Natural killer cell treated with Interleukin-12 subunit alpha and Interleukin-12 subunit beta and Interleukin-15 and Interleukin-18, amount 100 ng/mL, for 72 hours (primary cell): Measurements from ENCODE around the gene F10. TPM values are rescaled to one million over a fixed set of nuclear protein-coding genes. Genes with fewer than 3 reads are reported as not detected.

Source experiments
- ATAC-seq, 2 donors: fragments of 150-1000 bp; cut with Tn5 transposase in 1 of 2; sonication (Bioruptor Pico), chemical (Tn5 transposase) in 1 of 2; 2 replicates each; pipeline ENCODE4 v1.10.0; 2021
- DNase-seq: peaks from one replicate; pipeline ENCODE4 v3.0.0; 2022; ENCODE audit warnings: low spot score
- H3K27ac Mint-ChIP-seq, 2 donors: 1 replicate in 1 of 2; 2 replicates in 1 of 2; pipeline ENCODE4 v1.8.0; 2022; ENCODE audit warnings: mixed read lengths in 2 of 2, mild to moderate bottlenecking in 1 of 2, moderate library complexity in 1 of 2
- H3K27me3 Mint-ChIP-seq, 2 donors: 1 replicate in 1 of 2; 2 replicates in 1 of 2; pipeline ENCODE4 v1.8.0; 2022; ENCODE audit warnings: mixed read lengths in 2 of 2
- H3K36me3 Mint-ChIP-seq: one replicate; pipeline ENCODE4 v1.8.0; 2022; ENCODE audit warnings: mixed read lengths
- H3K4me1 Mint-ChIP-seq, 2 donors: 1 replicate in 1 of 2; 2 replicates in 1 of 2; pipeline ENCODE4 v1.8.0; 2022; ENCODE audit warnings: low read depth in 2 of 2, mixed read lengths in 2 of 2, mild to moderate bottlenecking in 1 of 2
- H3K4me3 Mint-ChIP-seq: one replicate; pipeline ENCODE4 v1.8.0; 2022; ENCODE audit warnings: mixed read lengths
- H3K9me3 Mint-ChIP-seq: 2 replicates; pipeline ENCODE4 v1.8.0; 2022; ENCODE audit warnings: mixed read lengths
- total RNA-seq, 2 donors: library from RNA; stranded (reverse); gene quantifications; one replicate each; pipeline ENCODE4 v1.2.3, GENCODE V29; 2022

Gene F10
- total RNA-seq, 2 donors from 2014 or later, result not detected

- Mint-ChIP-seq H3K4me1 (no peaks in the 10 kb centered on the region), H3K27me3 (peaks cover 1 to 5% of the 10 kb centered on the region in 2 donors), H3K4me3 (no peak overlapping the region), H3K9me3 (no peaks in the 10 kb centered on the region), H3K36me3 (no peaks in the 10 kb centered on the region), H3K27ac (no peak overlapping the region)
- ATAC-seq (no peak), DNase-seq (no peak)
These were observed 18.3 kb downstream of the F10 start for GRCh38 chr13:113140677-113141600.

GRCh38 chr13:113141601-113141970 lies 19.0 kb downstream of the F10 start:
- no peaks in the 10 kb centered on the region for H3K36me3 Mint-ChIP-seq
- no peaks in the 10 kb centered on the region for H3K4me1 Mint-ChIP-seq
- H3K9me3 Mint-ChIP-seq, result no peaks in the 10 kb centered on the region
- peaks cover 0 to 5% of the 10 kb centered on the region in 2 donors for H3K27me3 Mint-ChIP-seq
- DNase-seq, result no peak
- no peak overlapping the region for H3K4me3 Mint-ChIP-seq
- H3K27ac Mint-ChIP-seq, result no peak overlapping the region
- no peak for ATAC-seq

GRCh38 chr13:113142876-113143275 lies 20.3 kb downstream of the F10 start:
- no peaks in the 10 kb centered on the region for H3K36me3 Mint-ChIP-seq
- no peaks in the 10 kb centered on the region for H3K9me3 Mint-ChIP-seq
- no peak overlapping the region for H3K27ac Mint-ChIP-seq
- DNase-seq, result no peak
- no peak for ATAC-seq
- H3K4me1 Mint-ChIP-seq, result no peaks in the 10 kb centered on the region
- H3K27me3 Mint-ChIP-seq, result peaks cover 0 to 1% of the 10 kb centered on the region in 2 donors
- H3K4me3 Mint-ChIP-seq, result no peak overlapping the region

GRCh38 chr13:113143466-113144254 lies 21.1 kb downstream of the F10 start:
- Mint-ChIP-seq H3K9me3 (no peaks in the 10 kb centered on the region), H3K4me1 (no peaks in the 10 kb centered on the region), H3K27me3 (no peaks in the 10 kb centered on the region), H3K4me3 (no peak overlapping the region), H3K27ac (no peak overlapping the region), H3K36me3 (no peaks in the 10 kb centered on the region)
- ATAC-seq, result no peak
- DNase-seq, result no peak

DNA sequence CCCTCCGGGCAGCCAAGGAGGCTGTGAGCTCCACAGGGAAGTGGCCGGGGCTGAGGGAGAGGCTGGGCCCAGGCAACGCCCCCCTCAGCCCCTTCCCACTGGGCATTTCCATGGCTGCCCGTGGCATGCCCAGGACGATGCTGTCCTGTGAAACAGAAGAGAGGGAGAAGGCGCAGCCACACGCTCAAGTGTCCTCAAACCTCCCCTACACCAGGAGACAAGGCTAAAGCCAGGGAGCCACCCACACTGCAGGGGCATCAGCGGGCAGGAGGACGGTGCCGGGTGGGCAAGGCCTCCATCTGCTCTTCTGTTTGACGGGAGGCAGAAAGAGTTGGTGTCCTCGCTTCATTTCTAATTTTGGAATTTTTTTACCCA lies 21.6 kb downstream of the F10 start:
- ATAC-seq (no peak), DNase-seq (no peak)
- Mint-ChIP-seq H3K4me3 (no peak overlapping the region), H3K9me3 (no peaks in the 10 kb centered on the region), H3K27ac (no peak overlapping the region), H3K27me3 (no peaks in the 10 kb centered on the region), H3K36me3 (no peaks in the 10 kb centered on the region), H3K4me1 (no peaks in the 10 kb centered on the region)

DNA sequence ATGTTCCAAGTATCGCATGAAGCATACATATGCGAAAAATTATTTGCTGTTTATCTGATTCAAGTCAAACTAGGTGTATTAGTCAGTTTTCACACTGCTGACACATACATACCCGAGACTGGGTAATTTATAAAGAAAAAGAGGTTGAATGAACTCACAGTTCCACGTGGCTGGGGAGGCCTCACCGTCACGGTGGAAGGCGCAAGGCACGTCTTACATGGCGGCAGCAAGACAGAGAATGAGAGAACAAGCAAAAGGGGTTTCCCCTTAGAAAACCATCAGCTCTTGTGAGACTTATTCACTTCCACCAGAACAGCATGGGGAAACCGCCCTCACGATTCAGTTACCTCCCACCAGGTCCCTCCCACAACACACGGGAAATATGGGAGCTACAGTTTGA lies 22.9 kb downstream of the F10 start:
- H3K4me1 Mint-ChIP-seq, result no peaks in the 10 kb centered on the region
- DNase-seq (no peak), ATAC-seq (no peak)
- no peak overlapping the region for H3K4me3 Mint-ChIP-seq
- no peaks in the 10 kb centered on the region for H3K27me3 Mint-ChIP-seq
- no peaks in the 10 kb centered on the region for H3K9me3 Mint-ChIP-seq
- no peaks in the 10 kb centered on the region for H3K36me3 Mint-ChIP-seq
- no peak overlapping the region for H3K27ac Mint-ChIP-seq

DNA sequence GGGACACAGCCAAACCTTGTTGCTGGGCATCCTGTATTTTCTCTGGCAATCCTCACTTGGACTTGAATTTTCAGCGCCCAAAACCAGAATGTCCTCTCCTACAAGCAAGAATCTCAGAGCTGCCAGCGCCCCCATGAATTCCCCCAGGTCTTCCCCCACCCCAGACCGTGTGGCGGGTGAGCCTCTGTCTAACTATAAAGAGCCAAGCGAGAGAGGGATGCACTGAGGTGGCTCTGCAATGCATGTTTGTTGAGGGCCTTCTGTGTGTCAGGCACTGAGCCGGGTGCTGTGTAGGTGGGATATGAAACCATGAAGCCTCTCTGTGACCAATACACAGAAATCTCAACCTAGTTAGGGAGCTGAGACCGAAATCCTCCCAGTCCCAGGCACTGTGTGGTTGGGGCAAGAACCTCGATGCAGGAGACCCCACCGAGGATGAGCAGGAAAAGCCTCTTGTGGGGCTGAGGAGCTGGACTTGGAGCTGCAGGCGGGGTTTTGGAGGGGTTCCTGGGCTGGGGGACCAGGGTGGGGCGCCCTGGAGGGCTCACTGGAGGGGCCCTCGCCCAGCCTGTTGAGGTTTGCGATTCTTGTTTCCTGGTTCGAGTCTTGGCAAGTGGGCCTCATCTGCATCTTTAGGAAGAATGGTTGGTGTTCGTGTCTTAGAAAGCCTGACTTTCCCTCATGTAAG lies 23.5 kb downstream of the F10 start:
- Mint-ChIP-seq H3K9me3 (no peaks in the 10 kb centered on the region), H3K27ac (no peak overlapping the region), H3K27me3 (peaks cover under 1 to 2% of the 10 kb centered on the region in 2 donors), H3K36me3 (no peaks in the 10 kb centered on the region), H3K4me3 (no peak overlapping the region), H3K4me1 (peaks cover under 1% of the 10 kb centered on the region in 2 donors)
- ATAC-seq (no peak), DNase-seq (no peak)

GRCh38 chr13:113146750-113147149 lies 24.2 kb downstream of the F10 start:
- no peaks in the 10 kb centered on the region for H3K36me3 Mint-ChIP-seq
- no peak for DNase-seq
- H3K27me3 Mint-ChIP-seq, result peaks cover 3 to 6% of the 10 kb centered on the region in 2 donors

GRCh38 chr13:113147206-113147605 lies 24.6 kb downstream of the F10 start:
- Mint-ChIP-seq H3K36me3 (no peaks in the 10 kb centered on the region), H3K4me1 (peaks cover 4 to 6% of the 10 kb centered on the region in 2 donors), H3K9me3 (no peaks in the 10 kb centered on the region), H3K4me3 (no peak overlapping the region), H3K27ac (no peak overlapping the region), H3K27me3 (peaks cover 4 to 8% of the 10 kb centered on the region in 2 donors)
- ATAC-seq (no peak), DNase-seq (no peak)

More at GRCh38 chr13:113146750-113147149, 24.2 kb downstream of the F10 start:
- Mint-ChIP-seq H3K4me3 (no peak overlapping the region), H3K27ac (no peak overlapping the region), H3K4me1 (peaks cover 2 to 5% of the 10 kb centered on the region in 2 donors), H3K9me3 (no peaks in the 10 kb centered on the region)
- ATAC-seq, result no peak

GRCh38 chr13:113148407-113148806 lies 25.8 kb downstream of the F10 start:
- no peak overlapping the region for H3K4me3 Mint-ChIP-seq
- H3K36me3 Mint-ChIP-seq, result no peaks in the 10 kb centered on the region
- H3K9me3 Mint-ChIP-seq, result no peaks in the 10 kb centered on the region
- H3K27ac Mint-ChIP-seq, result no peak overlapping the region
- peaks cover 11 to 17% of the 10 kb centered on the region in 2 donors for H3K27me3 Mint-ChIP-seq
- DNase-seq (no peak), ATAC-seq (no peak)
- H3K4me1 Mint-ChIP-seq, result peaks cover 12 to 14% of the 10 kb centered on the region in 2 donors

- Mint-ChIP-seq H3K27me3 (peaks cover 11 to 17% of the 10 kb centered on the region in 2 donors), H3K4me3 (no peak overlapping the region), H3K9me3 (no peaks in the 10 kb centered on the region), H3K36me3 (no peaks in the 10 kb centered on the region), H3K27ac (no peak overlapping the region), H3K4me1 (peaks cover 12 to 14% of the 10 kb centered on the region in 2 donors)
- DNase-seq (no peak), ATAC-seq (no peak)
These were observed 26.4 kb downstream of the F10 start for GRCh38 chr13:113148940-113149503.

GRCh38 chr13:113149711-113150549 lies 27.3 kb downstream of the F10 start:
- peaks cover 13 to 14% of the 10 kb centered on the region in 2 donors for H3K4me1 Mint-ChIP-seq
- ATAC-seq (no peak), DNase-seq (no peak)
- no peak overlapping the region for H3K4me3 Mint-ChIP-seq
- H3K9me3 Mint-ChIP-seq, result peaks cover 1% of the 10 kb centered on the region
- peaks cover 11 to 17% of the 10 kb centered on the region in 2 donors for H3K27me3 Mint-ChIP-seq
- H3K27ac Mint-ChIP-seq, result no peak overlapping the region
- no peaks in the 10 kb centered on the region for H3K36me3 Mint-ChIP-seq
